GM18505 (cell line): Measurements from ENCODE around the gene NARS2.
"Not testable (repeated sequence)": the region's sequence is repeated elsewhere in the genome, so short reads cannot be mapped to it uniquely, and the experiment has no call there.

Experiments
- ATAC-seq: cut with Tn5 transposase; IDR thresholded peaks from one replicate; pipeline ENCODE4 v1.9.1; 2021; ENCODE audit not compliant: unreplicated experiment
- POLR2A ChIP-seq: IDR thresholded peaks from 4 replicates; pipeline ENCODE4 v1.6.1; 2011; ENCODE audit warnings: borderline replicate concordance; ENCODE audit not compliant: insufficient read depth, insufficient read length; ENCODE audit errors: extremely low read depth

The NARS2 gene

DNA sequence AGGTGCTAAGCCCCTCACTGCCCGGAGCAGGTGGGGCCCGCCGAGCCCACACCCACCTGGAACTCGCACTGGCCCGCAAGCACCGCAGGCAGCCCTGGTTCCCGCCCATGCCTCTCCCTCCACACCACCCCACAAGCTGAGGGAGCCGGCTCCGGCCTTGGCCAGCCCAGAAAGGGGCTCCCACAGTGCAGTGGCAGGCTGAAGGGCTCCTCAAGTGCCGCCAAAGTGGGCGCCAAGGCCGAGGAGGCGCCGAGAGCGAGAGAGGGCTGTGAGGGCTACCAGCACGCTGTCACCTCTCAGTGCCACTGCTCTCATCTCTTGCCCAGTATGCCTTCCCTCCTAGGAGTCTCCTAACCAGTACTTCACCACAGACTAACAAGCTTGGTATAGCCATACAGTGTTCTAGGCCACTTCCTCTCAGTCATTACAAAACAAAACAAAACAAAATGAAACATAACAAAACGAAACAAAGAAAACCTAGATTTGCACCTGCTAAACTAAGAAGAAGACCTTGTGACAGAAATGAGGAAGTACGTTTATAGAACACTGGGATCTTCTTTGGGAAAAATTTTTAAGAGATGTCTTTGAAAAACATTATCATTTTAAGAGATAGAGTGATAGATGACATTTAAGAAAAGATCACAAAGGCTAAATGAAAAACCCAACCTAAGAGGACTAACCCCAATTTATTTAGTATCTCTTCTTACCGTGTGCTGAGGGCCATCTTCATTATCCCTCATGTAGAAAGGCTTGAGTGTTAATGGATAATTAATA lies 109.3 kb downstream of the NARS2 start:
- TF ChIP-seq POLR2A, result peak; percentile 43
- ATAC-seq, result peak; percentile 96

DNA sequence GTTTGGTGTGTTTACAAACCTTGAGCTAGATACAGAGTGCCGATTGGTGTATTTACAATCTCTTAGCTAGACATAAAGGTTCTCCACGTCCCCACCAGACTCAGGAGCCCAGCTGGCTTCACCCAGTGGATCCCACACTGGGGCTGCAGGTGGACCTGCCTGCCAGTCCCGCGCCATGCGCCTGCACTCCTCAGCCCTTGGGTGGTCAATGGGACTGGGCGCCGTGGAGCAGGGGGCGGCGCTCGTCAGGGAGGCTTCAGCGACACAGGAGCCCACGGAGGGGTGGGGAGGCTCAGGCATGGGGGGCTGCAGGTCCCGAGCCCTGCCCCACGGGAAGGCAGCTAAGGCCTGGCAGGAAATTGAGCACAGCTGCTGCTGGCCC lies 109.9 kb downstream of the NARS2 start:
- ATAC-seq, result not testable (repeated sequence)

DNA sequence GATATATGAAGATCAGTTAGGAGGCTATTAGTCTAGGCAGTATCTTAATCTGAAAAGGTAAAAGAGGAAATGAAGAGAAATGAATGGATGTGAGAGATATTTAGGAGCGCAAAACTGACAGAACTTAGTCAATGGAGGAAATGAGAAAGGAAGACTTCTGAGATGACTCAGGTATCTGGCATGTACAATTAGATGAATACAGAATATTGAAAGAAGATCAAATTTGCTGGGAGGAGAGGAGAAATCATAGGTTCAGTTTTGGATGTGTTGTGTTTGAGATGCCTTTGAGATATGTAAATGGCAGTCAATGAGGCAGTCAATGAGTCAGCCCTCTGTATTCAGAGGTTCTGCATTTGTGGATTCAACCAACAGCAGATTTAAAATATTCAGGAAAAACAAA lies 114.2 kb downstream of the NARS2 start:
- ATAC-seq, result no peak

DNA sequence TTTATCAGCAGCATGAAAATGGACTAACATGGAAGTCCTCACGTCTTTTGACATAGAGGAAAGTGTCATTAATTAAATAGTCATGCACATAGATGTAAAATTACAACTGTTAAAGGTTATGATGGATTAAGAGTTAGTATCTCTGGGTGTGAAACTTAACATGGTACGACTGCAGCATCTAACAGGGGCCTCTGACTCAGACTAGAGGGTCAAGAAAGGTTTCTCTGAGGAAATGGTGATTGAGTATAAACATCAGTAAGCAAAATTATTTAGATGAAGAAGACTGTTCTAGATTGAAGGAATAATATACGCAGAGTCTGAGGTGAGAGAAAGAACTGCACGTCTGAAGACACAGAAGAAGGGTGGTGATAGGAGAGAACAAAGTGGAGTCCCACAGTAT lies 114.9 kb downstream of the NARS2 start:
- TF ChIP-seq POLR2A, result no peak
- ATAC-seq, result no peak

More for the DNA sequence above, 114.2 kb downstream of the NARS2 start:
- TF ChIP-seq POLR2A, result no peak

DNA sequence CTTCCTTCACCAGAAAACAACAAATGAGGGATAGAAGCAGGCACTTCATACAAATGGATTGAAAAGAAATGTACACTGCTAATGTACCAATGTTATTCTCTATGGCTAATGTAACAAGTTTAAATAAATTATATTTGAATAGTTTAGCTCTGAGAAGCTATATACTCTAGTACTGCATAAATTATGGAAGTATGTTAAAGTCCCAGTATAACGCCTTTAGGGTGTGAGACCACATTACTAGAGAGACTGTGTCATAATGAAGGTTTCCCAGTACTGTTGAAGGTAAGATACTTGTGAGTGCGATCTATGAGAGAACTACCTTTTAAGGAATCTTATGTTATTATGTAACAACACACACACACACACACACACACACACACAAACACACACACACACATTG lies 117.2 kb downstream of the NARS2 start:
- TF ChIP-seq POLR2A, result no peak
- no peak for ATAC-seq

DNA sequence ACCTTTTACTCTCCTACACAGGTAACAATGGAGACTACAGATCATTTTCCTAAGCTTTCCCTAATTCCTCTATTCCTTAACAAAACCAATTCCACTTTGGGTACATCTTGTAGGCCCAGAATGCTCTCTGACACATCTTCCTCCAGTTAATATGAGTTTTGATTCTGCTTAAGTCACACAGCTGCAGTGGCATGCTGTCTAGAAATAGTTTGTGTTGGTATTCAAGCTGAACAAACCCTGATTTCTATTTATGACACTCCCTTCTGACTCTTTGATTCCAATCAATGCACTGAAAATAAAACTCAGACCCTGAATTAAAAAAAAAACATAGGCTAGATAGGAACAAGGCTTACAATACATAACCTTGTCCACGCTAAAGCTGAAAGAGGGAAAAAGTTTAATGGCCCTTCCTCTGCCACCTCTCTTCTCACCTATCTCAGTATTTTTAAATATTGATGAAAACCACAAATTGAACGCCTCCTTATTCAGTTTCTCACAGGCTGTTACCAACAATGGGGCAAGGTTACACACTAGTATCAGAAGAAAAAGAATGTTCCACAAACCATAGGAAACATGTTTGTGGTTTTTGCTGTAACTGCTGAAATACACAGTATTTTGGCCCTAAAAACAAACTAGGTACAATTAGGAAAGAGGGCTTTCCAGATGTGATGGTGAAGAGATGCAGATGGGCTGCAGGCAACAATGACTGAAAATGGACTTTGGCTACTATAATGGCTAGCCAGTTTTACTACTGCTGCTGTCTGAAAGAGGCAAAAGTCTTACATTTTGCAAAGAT lies 121.3 kb downstream of the NARS2 start:
- TF ChIP-seq POLR2A, result no peak
- ATAC-seq, result no peak

DNA sequence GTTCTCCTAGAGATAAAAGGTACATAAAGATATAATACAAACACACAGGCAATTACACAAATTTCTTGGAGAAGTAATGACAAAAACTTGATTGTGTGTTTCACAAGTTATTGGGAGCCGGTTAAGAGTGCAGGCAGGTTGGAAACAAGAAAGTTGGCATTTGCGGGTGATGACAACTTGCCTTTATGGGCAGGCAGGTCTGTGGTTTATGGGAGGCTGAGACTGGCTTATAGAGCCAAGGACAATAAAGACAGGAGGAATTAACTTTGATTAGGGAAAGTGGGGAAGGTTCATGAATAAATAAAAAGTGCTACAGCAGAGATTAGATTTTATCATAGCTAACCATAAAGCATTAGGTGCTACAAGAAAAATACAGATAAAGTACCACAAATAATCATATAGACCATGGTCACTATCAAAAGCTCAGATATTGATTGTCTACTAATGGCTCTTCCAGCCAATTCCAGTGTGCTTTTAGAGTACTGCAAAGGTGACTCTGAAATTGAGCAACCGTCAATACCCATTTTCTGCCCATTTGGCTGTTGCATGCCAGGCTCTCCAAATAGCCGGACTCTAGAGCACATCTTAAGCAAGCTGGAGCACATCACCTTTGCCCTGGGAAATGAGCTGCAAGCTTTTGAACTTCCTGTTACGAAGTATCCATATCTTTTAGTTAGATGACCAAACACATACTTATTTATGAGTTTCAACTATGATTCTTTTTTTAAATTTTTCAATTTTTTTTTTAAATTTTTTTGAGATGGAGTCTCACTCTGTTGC lies 123.1 kb downstream of the NARS2 start:
- no peak for TF ChIP-seq POLR2A
- ATAC-seq, result no peak

DNA sequence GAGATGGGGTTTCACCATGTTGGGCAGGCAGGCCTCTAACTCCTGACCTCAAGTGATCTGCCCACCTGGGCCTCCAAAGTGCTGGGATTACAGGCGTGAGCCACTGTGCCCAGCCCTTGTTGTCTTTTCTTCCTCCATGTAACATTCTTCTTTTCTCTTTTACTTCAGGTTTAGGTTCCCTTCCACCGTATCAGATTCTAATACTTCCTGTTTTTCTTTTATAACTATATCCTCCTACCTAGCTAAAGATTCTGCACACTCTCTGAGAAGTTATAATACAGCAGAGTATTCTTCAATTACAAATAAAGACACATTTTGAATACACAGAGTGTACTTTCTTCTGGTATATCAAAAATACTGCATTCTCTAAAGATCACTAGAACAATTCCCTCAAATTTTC lies 123.8 kb downstream of the NARS2 start:
- TF ChIP-seq POLR2A, result no peak
- no peak for ATAC-seq

DNA sequence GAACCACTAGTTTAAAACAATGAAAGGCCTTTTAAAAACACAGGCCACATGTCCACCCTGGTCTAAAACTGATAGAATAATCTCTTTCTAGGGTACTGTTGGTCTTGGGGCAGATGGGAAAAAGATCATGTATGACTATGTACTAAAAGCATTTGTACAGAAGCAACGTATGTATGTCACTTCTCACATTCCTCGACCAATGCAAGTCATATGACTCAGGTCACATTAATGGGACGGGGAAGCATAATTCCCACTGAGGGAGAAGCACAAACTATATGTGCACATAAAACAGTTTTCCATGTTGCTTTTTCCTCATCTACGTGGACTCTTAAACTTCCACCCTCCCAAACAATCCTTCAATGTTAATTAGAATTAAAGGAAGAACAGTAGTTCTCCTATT lies 124.8 kb downstream of the NARS2 start:
- no peak for ATAC-seq
- no peak for TF ChIP-seq POLR2A

DNA sequence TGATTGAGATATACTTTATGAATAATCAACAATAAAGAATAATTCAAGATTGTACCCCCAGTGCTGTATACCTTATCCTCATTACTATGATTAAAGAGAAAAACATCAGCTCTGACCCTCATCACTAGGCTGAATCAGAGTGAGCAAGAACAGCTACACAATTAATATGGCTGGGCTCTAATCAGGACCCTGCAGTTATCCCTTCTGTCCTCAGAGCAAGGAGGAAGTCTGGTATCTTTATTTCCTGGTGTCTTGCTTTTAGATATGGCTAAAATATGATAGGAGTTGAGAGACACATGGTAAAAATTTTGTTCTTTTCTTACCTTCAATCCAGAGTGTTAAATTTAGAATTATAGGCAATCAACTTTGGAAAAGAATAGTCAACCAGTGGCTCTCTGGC lies 128.5 kb downstream of the NARS2 start:
- no peak for TF ChIP-seq POLR2A
- no peak for ATAC-seq

DNA sequence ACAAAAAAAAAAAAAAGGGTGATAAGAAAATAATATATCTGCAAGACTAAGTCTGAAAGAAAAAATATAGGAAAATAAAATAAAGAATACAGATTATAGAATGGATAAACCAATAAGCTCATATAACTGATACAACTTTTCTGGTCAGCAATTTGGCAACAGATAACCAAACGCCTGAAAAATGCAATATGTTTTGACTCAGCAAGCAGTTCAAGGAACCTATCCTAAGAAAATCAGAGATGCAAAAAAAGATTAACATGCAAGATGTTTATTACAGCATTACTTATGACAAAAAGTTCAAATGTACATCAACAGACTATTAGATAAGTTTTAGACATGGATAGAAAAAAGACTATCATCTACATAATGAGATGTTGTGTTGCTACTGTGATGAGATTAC lies 129.9 kb downstream of the NARS2 start:
- ATAC-seq, result no peak
- no peak for TF ChIP-seq POLR2A

DNA sequence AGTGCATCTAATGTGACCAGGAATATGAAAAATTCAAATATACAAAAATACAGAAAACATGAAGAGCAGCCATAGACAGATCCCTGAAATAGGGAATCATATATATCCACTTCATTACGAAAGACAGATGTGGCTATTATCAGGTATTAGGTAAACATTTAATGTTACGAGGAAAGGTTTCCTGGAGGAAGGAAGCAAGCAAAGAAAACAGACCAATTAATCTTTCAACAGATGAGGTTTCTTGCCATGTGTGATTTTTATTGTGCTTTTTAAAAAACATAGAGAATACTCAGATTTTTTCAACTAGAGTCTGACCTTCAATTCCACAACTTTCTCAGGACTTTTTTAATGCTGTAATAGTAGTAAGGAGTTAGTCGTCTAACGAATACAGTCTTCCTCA lies 132.7 kb downstream of the NARS2 start:
- no peak for ATAC-seq
- no peak for TF ChIP-seq POLR2A

DNA sequence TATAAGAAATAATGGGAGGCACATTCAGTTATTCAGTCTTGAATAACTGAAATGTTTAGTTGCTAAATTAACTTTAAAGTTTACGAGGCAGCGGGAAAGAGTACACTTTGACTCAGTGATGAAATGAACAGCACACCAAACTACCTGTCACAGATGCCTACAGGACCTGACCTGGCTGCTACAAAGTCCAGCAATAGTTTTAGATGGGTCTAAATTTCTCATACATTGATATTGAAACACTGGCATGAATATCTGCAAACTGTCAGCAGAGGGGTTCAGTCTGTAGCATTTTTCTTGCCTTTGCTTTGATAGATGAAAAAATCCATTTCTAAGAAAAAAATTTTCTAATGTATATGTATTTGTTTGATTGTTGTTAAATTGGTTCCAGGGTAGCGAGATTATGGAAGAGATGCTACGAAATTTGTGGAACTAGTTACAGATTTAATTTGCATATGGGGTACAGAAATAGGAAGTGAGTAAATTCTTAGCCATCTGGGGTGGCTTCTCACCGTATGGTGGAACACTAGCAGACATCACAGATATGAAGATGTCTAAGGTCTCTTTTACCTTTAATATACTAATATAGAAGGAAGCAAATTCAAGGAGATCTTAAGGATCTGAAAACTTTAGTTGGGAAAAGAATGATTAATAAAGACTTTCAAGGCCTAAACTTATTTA lies 136.2 kb downstream of the NARS2 start:
- peak; percentile 86 for ATAC-seq
- no peak for TF ChIP-seq POLR2A
